IMR-90 (cell line): Measurements from ENCODE around the gene TACC2. TPM values are rescaled to one million over a fixed set of nuclear protein-coding genes. Genes with fewer than 3 reads are reported as not detected.

ENCODE experiments used
- ATAC-seq: fragments of 200-7000 bp; cut with Tn5 transposase; 2 replicates; pipeline ENCODE4 v1.9.1; 2020; ENCODE audit warnings: low read depth, mild to moderate bottlenecking, moderate library complexity
- BruUV-seq: library from RNA; stranded (reverse); fragments of 400-500 nt; replicated peaks from 2 replicates; lab custom pipeline; 2021; lab: Mats Ljungman, UMichigan
- CTCF ChIA-PET: fragments of 300-600 bp; formaldehyde crosslinking; extraction: SDS; loops from one replicate; lab custom pipeline; 2021; ENCODE audit warnings: antibody characterized with exemption; lab: Yijun Ruan, JAX
- POLR2A ChIA-PET: fragments of 300-600 bp; sonication (Branson Sonifier 250); formaldehyde crosslinking; loops from one replicate; lab custom pipeline; 2022; ENCODE audit warnings: antibody characterized with exemption; ENCODE audit not compliant: unreplicated experiment; lab: Charles Lee
- DNase-seq: peaks from one replicate; pipeline ENCODE4 v3.0.0; 2013
- H2AFZ ChIP-seq: replicated peaks from 2 replicates; pipeline ENCODE3; 2013; ENCODE audit warnings: low read length, mild to moderate bottlenecking; ENCODE audit not compliant: poor library complexity
- H2AK5ac ChIP-seq: 2 replicates; pipeline ENCODE4 v1.6.1; 2013; ENCODE audit warnings: low read depth, low read length, inconsistent platforms
- H2AK9ac ChIP-seq: replicated peaks from 2 replicates; pipeline ENCODE3; 2013; ENCODE audit warnings: mild to moderate bottlenecking, low read depth, low read length, moderate library complexity; ENCODE audit not compliant: poor library complexity
- H2BK120ac ChIP-seq: 2 replicates; pipeline ENCODE4 v1.6.1; 2013; ENCODE audit warnings: low read depth, low read length, inconsistent platforms
- H2BK15ac ChIP-seq: 3 replicates; pipeline ENCODE4 v1.6.1; 2013; ENCODE audit warnings: low read depth, low read length, inconsistent platforms
- H2BK20ac ChIP-seq: 2 replicates; pipeline ENCODE4 v1.6.1; 2013; ENCODE audit warnings: low read depth, mild to moderate bottlenecking, inconsistent platforms, low read length, moderate library complexity
- H2BK5ac ChIP-seq: 2 replicates; pipeline ENCODE4 v1.6.1; 2013; ENCODE audit warnings: mild to moderate bottlenecking, low read depth, low read length, inconsistent platforms; ENCODE audit not compliant: poor library complexity, severe bottlenecking
- H3K14ac ChIP-seq: replicated peaks from 2 replicates; pipeline ENCODE4 v1.6.1; 2013; ENCODE audit warnings: low read depth, low read length, inconsistent platforms
- H3K18ac ChIP-seq: 2 replicates; pipeline ENCODE4 v1.6.1; 2013; ENCODE audit warnings: low read depth, low read length, control low read depth
- H3K23ac ChIP-seq: 2 replicates; pipeline ENCODE4 v1.6.1; 2013; ENCODE audit warnings: low read depth, low read length, inconsistent platforms
- H3K27ac ChIP-seq: 2 replicates; pipeline ENCODE4 v1.5.1; 2013; ENCODE audit warnings: mild to moderate bottlenecking, control low read depth, low read length; ENCODE audit not compliant: insufficient read depth
- H3K27me3 ChIP-seq: 2 replicates; pipeline ENCODE4 v1.6.1; 2013; ENCODE audit warnings: low read length; ENCODE audit not compliant: control insufficient read depth, insufficient read depth
- H3K36me3 ChIP-seq: 2 replicates; pipeline ENCODE4 v1.6.1; 2013; ENCODE audit warnings: low read length, mixed read lengths; ENCODE audit not compliant: control insufficient read depth, insufficient read depth
- H3K4ac ChIP-seq: 2 replicates; pipeline ENCODE4 v1.6.1; 2013; ENCODE audit warnings: low read depth, low read length, inconsistent platforms
- H3K4me1 ChIP-seq: 2 replicates; pipeline ENCODE4 v1.6.1; 2013; ENCODE audit warnings: low read length, mixed read lengths; ENCODE audit not compliant: control insufficient read depth, insufficient read depth
- H3K4me2 ChIP-seq: 2 replicates; pipeline ENCODE4 v1.6.1; 2013; ENCODE audit warnings: low read depth, mild to moderate bottlenecking, control low read depth, low read length, moderate library complexity
- H3K4me3 ChIP-seq: 2 replicates; pipeline ENCODE4 v1.5.1; 2013; ENCODE audit warnings: low read depth, mild to moderate bottlenecking, control low read depth, low read length, moderate library complexity; ENCODE audit not compliant: insufficient read depth
- H3K56ac ChIP-seq: 2 replicates; pipeline ENCODE4 v1.6.1; 2013; ENCODE audit warnings: low read length, inconsistent platforms; ENCODE audit not compliant: insufficient read depth; ENCODE audit errors: extremely low read depth
- H3K79me1 ChIP-seq, 2 experiments: 2 replicates each; pipeline ENCODE4 v1.6.1; 2013; ENCODE audit warnings: low read length in 2 of 2, inconsistent platforms in 1 of 2, low read depth in 1 of 2
- H3K9ac ChIP-seq: 2 replicates; pipeline ENCODE4 v1.6.1; 2013; ENCODE audit warnings: low read depth, low read length, control low read depth
- H3K9me1 ChIP-seq: 2 replicates; pipeline ENCODE4 v1.6.1; 2013; ENCODE audit warnings: low read length, inconsistent platforms; ENCODE audit not compliant: insufficient read depth
- H3K9me3 ChIP-seq: 2 replicates; pipeline ENCODE4 v1.6.1; 2013; ENCODE audit warnings: low read length; ENCODE audit not compliant: control insufficient read depth, insufficient read depth
- H4K20me1 ChIP-seq: 2 replicates; pipeline ENCODE4 v1.6.1; 2013; ENCODE audit warnings: low read length, inconsistent platforms; ENCODE audit not compliant: insufficient read depth
- H4K5ac ChIP-seq: 2 replicates; pipeline ENCODE4 v1.6.1; 2013; ENCODE audit warnings: mild to moderate bottlenecking, low read depth, low read length, control low read depth
- H4K8ac ChIP-seq, 2 experiments: 2 replicates each; pipeline ENCODE4 v1.6.1; 2013; ENCODE audit warnings: low read depth in 2 of 2, low read length in 2 of 2, control low read depth in 1 of 2, inconsistent platforms in 1 of 2
- H4K91ac ChIP-seq: 2 replicates; pipeline ENCODE4 v1.6.1; 2013; ENCODE audit warnings: low read depth, low read length, inconsistent platforms; ENCODE audit not compliant: insufficient read depth
- BHLHE40 ChIP-seq: fragments of 150-350 bp; IDR thresholded peaks from 2 replicates; pipeline ENCODE4 v1.6.1; 2016; ENCODE audit warnings: mild to moderate bottlenecking, low read depth, low read length
- CEBPB ChIP-seq: IDR thresholded peaks from 2 replicates; pipeline ENCODE4 v1.6.1; 2012; ENCODE audit warnings: low read depth, low read length, improper control_type of control experiment
- CHD1 ChIP-seq: IDR thresholded peaks from 2 replicates; pipeline ENCODE4 v1.6.1; 2012; ENCODE audit warnings: low read depth, low read length, improper control_type of control experiment
- CTCF ChIP-seq: conservative IDR thresholded peaks from 2 replicates; pipeline ENCODE4 v1.5.1; 2012; ENCODE audit warnings: mild to moderate bottlenecking, low read depth, low read length, improper control_type of control experiment
- ELK1 ChIP-seq: fragments of 150-350 bp; IDR thresholded peaks from 2 replicates; pipeline ENCODE4 v1.6.1; 2016; ENCODE audit warnings: low read depth, mild to moderate bottlenecking, low read length, moderate library complexity, borderline replicate concordance
- FOS ChIP-seq: fragments of 150-350 bp; IDR thresholded peaks from 2 replicates; pipeline ENCODE4 v1.6.1; 2016; ENCODE audit warnings: low read depth, low read length
- MAFK ChIP-seq: IDR thresholded peaks from 2 replicates; pipeline ENCODE4 v1.6.1; 2012; ENCODE audit warnings: low read depth, low read length, improper control_type of control experiment
- MAZ ChIP-seq: IDR thresholded peaks from 2 replicates; pipeline ENCODE4 v1.6.1; 2012; ENCODE audit warnings: low read depth, mild to moderate bottlenecking, low read length, improper control_type of control experiment, moderate library complexity, borderline replicate concordance
- MXI1 ChIP-seq: IDR thresholded peaks from 2 replicates; pipeline ENCODE4 v1.6.1; 2012; ENCODE audit warnings: low read depth, mild to moderate bottlenecking, low read length, moderate library complexity, borderline replicate concordance
- NFE2L2 ChIP-seq: fragments of 150-350 bp; IDR thresholded peaks from 2 replicates; pipeline ENCODE4 v1.6.1; 2016; ENCODE audit warnings: low read depth, mild to moderate bottlenecking, low read length
- POLR2A ChIP-seq: IDR thresholded peaks from 2 replicates; pipeline ENCODE4 v1.6.1; 2012; ENCODE audit warnings: mild to moderate bottlenecking, low read depth, low read length
- RAD21 ChIP-seq: IDR thresholded peaks from 2 replicates; pipeline ENCODE4 v1.6.1; 2012; ENCODE audit warnings: low read length, improper control_type of control experiment
- RCOR1 ChIP-seq: IDR thresholded peaks from 2 replicates; pipeline ENCODE4 v1.6.1; 2012; ENCODE audit warnings: mild to moderate bottlenecking, low read length, improper control_type of control experiment; ENCODE audit not compliant: insufficient replicate concordance
- RFX5 ChIP-seq: IDR thresholded peaks from 2 replicates; pipeline ENCODE4 v1.8.0; 2012; ENCODE audit warnings: low read depth, mild to moderate bottlenecking, low read length, moderate library complexity
- SMC3 ChIP-seq: fragments of 150-350 bp; IDR thresholded peaks from 2 replicates; pipeline ENCODE4 v1.6.1; 2016; ENCODE audit warnings: low read depth, mild to moderate bottlenecking, antibody characterized with exemption, low read length, moderate library complexity
- USF2 ChIP-seq: fragments of 150-350 bp; IDR thresholded peaks from 2 replicates; pipeline ENCODE4 v1.6.1; 2017; ENCODE audit warnings: mild to moderate bottlenecking, antibody characterized with exemption, low read length, low read depth
- WGBS, 2 experiments: methylation state at CpG; one replicate each; pipeline versions ENCODE4 v1.1.5 to v1.1.7; 2013; ENCODE audit warnings: missing lambda C conversion rate in 2 of 2; ENCODE audit not compliant: insufficient read length in 1 of 2; ENCODE audit errors: extremely low coverage in 2 of 2; 5-methylcytosine and 5-hydroxymethylcytosine counted together
- dilution Hi-C: fragments of 300-500 bp; cut with HindIII; formaldehyde crosslinking; loops from one replicate; pipeline ENCODE4 v1.14.3; 2018; ENCODE audit warnings: low sequenced_read_pairs; ENCODE audit not compliant: unreplicated experiment
- in situ Hi-C: fragments of 300-500 bp; cut with MboI; formaldehyde crosslinking; loops from 3 replicates; pipeline ENCODE4 v1.14.3; 2019; ENCODE audit warnings: low sequenced_read_pairs, inconsistent platforms, mixed read lengths
- intact Hi-C: fragments of 100-400 bp; cut with micrococcal nuclease; formaldehyde crosslinking; loops from 2 replicates; pipeline ENCODE4 v1.10.0; 2022
- polyA plus RNA-seq, 3 experiments: library from polyadenylated mRNA; depleted of rRNA; stranded (reverse); fragments of >200 nt; gene quantifications; 2 replicates each; pipeline ENCODE4 v1.2.3, GENCODE V29; 2012; ENCODE audit warnings: low replicate concordance in 1 of 3
- total RNA-seq: library from RNA; depleted of rRNA; stranded (reverse); fragments of >200 nt; gene quantifications from 2 replicates; pipeline ENCODE4 v1.2.3, GENCODE V29; 2012

TACC2 gene
- total and polyA plus RNA-seq, 2 of the 4 experiments (the other 2 are of a cell fraction): 2.9 to 15.4 TPM

- intact Hi-C loops: no loop called here
- in situ Hi-C loops: no loop called here
These were observed 31.3 kb downstream of the TACC2 start for GRCh38 chr10:122020226-122020625.

More at GRCh38 chr10:122020226-122020625, 31.3 kb downstream of the TACC2 start:
- ChIA-PET CTCF (no interaction called here), POLR2A (no interaction called here)
- Histone ChIP-seq H2AK9ac (no peak overlapping the region), H3K56ac (no peak overlapping the region), H3K79me1 (no peaks in the 10 kb centered on the region), H4K5ac (no peak overlapping the region), H2AK5ac (no peak overlapping the region), H2BK120ac (no peak overlapping the region), H3K36me3 (no peaks in the 10 kb centered on the region), H2BK15ac (no peak overlapping the region), H3K27me3 (peaks cover 21% of the 10 kb centered on the region), H3K18ac (no peak overlapping the region), H3K14ac (no peak overlapping the region), H3K9ac (no peak overlapping the region), H4K8ac (no peak overlapping the region), H3K4ac (no peak overlapping the region), H3K9me1 (no peaks in the 10 kb centered on the region), H2AFZ (no peak overlapping the region), H2BK5ac (no peak overlapping the region), H3K23ac (no peak overlapping the region), H3K4me1 (no peaks in the 10 kb centered on the region), H2BK20ac (no peak overlapping the region), H3K9me3 (no peaks in the 10 kb centered on the region), H3K27ac (no peak overlapping the region), H4K91ac (no peak overlapping the region), H4K20me1 (no peaks in the 10 kb centered on the region), H3K4me2 (no peak overlapping the region), H3K4me3 (no peak overlapping the region)
- no peak for DNase-seq
- BruUV-seq: no TSS peak
- no peak for ATAC-seq
- TF ChIP-seq FOS (no peak), NFE2L2 (no peak), ELK1 (no peak), SMC3 (no peak), RCOR1 (no peak), CEBPB (no peak), RFX5 (no peak), MAZ (no peak), MAFK (no peak), BHLHE40 (no peak), RAD21 (no peak), CTCF (no peak), POLR2A (no peak), CHD1 (no peak), USF2 (no peak), MXI1 (no peak)
- dilution Hi-C loops: no loop called here
- WGBS, 2 experiments: no CpG with 5 or more reads among the region's 6 CpGs
